ENCODE data around the gene ADPRHL1.

DNA sequence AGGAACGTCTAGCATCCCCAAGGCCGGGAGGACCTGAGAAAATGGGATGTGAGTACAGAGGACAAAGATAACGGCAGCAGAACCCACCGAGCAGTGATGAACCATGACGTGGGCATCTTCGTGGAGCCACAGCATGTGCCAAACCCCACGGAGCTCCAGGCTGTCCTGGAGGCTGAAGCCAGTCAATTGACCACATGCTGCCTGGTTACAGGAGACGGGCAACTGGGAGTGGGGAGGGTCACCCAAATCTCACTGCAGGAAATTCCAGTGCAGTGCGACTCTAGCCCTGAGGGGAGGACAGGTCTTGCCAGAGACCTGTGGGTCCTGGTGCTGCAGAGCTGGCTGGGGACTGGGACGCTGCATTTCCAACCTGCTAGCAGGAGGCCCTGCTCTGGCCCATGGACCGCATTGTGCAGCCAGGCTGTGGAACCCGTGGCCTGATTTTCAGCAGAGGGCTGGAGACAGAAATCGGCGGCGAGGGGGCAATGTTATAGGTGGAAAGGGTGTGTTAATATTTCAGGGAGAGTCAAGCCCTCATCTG is 86.2 kb downstream of the ADPRHL1 start:
- TF ChIP-seq, protein P1, sequence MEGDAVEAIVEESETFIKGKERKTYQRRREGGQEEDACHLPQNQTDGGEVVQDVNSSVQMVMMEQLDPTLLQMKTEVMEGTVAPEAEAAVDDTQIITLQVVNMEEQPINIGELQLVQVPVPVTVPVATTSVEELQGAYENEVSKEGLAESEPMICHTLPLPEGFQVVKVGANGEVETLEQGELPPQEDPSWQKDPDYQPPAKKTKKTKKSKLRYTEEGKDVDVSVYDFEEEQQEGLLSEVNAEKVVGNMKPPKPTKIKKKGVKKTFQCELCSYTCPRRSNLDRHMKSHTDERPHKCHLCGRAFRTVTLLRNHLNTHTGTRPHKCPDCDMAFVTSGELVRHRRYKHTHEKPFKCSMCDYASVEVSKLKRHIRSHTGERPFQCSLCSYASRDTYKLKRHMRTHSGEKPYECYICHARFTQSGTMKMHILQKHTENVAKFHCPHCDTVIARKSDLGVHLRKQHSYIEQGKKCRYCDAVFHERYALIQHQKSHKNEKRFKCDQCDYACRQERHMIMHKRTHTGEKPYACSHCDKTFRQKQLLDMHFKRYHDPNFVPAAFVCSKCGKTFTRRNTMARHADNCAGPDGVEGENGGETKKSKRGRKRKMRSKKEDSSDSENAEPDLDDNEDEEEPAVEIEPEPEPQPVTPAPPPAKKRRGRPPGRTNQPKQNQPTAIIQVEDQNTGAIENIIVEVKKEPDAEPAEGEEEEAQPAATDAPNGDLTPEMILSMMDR (IDR thresholded peaks at IDR 0.05; ENCODE audit: insufficient read depth, low read depth, low read length) = no peak
- no peak for TF ChIP-seq EZH2 (IDR thresholded peaks at IDR 0.05; ENCODE audit: insufficient read depth, low read length)
